NOMO-1 treated with dmso at 0.1 percent for 144 hours (cell line): ENCODE results near the gene PASK.
"Not testable (repeated sequence)": the region's sequence is repeated elsewhere in the genome, so short reads cannot be mapped to it uniquely, and the experiment has no call there.

Source experiments
- DNase-seq: peaks from one replicate; lab custom pipeline; 2025; ENCODE audit not compliant: unreplicated experiment; lab: John Stamatoyannopoulos, UW

PASK gene

GRCh38 chr2:241148891-241149674, at the start of gene PASK:
Gene PASK (minus strand): TSS chr2:241149472. CDS start chr2:241143032, 6,440 bp downstream.
- peak; percentile 94 for DNase-seq

- no peak for DNase-seq
Observed at GRCh38 chr2:241198381-241199279, 49.4 kb upstream of the PASK start.

GRCh38 chr2:241197947-241198346, 48.7 kb upstream of the PASK start:
- DNase-seq, result no peak

- DNase-seq, result not testable (repeated sequence)
Observed at GRCh38 chr2:241197246-241197645, 48.0 kb upstream of the PASK start.

GRCh38 chr2:241195506-241196130, 46.3 kb upstream of the PASK start:
- no peak for DNase-seq

- no peak for DNase-seq
Observed at GRCh38 chr2:241194811-241195210, 45.5 kb upstream of the PASK start.

GRCh38 chr2:241193271-241193670, 44.0 kb upstream of the PASK start:
- DNase-seq, result no peak

- DNase-seq, result no peak
Observed at GRCh38 chr2:241191081-241191480, 41.8 kb upstream of the PASK start.

- no peak for DNase-seq
Observed at GRCh38 chr2:241190291-241190981, 41.2 kb upstream of the PASK start.

- DNase-seq, result no peak
Observed at GRCh38 chr2:241189856-241190201, 40.6 kb upstream of the PASK start.

- DNase-seq, result no peak
Observed at GRCh38 chr2:241189093-241189855, 40.0 kb upstream of the PASK start.

- no peak for DNase-seq
Observed at GRCh38 chr2:241188361-241189092, 39.3 kb upstream of the PASK start, which contains the start of gene ANO7. Gene ANO7 (plus strand): TSS chr2:241188677. CDS start chr2:241190064, 1,387 bp downstream.

- no peak for DNase-seq
Observed at GRCh38 chr2:241187918-241188234, 38.6 kb upstream of the PASK start.

GRCh38 chr2:241187101-241187917, 38.0 kb upstream of the PASK start:
- DNase-seq, result no peak

- no peak for DNase-seq
Observed at GRCh38 chr2:241185961-241186360, 36.7 kb upstream of the PASK start.

- no peak for DNase-seq
Observed at GRCh38 chr2:241184901-241185300, 35.6 kb upstream of the PASK start.

- no peak for DNase-seq
Observed at GRCh38 chr2:241183221-241183620, 33.9 kb upstream of the PASK start.

- no peak for DNase-seq
Observed at GRCh38 chr2:241182531-241183133, 33.4 kb upstream of the PASK start.
